Measurements from ENCODE around the gene RANBP17.

DNA sequence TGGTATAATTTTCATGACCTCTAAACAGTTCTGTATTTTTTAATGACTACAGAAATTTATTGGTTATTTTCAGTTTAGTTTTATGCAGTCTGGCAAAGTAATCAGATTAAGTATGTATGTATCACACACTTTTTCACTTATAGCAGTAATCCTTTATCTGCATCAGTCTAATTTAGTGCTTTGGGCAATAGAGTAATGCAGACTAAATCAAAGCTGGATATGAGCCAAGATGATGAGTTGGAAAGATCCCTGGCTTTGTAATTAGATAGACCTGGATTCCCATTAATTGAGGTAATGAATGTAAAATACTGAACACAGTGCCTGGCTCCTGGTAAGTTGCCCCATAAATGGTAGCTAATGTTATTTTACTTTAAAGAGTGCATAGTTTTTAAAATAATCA, 231.8 kb downstream of the RANBP17 start:
- TF ChIP-seq CTBP1 (IDR thresholded peaks at IDR 0.05; ENCODE audit: borderline replicate concordance) (no peak), SP1 (IDR thresholded peaks at IDR 0.05) (no peak)

Data from HEK293T (cell line).